Liver (tissue), 9 donors: ENCODE results near the gene HSD11B1L. TPM values are rescaled to one million over a fixed set of nuclear protein-coding genes. Genes with fewer than 3 reads are reported as not detected.

ENCODE experiments used
- DNase-seq: peaks from one replicate; pipeline ENCODE4 v3.0.0-alpha.2; 2017; ENCODE audit warnings: low spot score
- H3K27ac ChIP-seq, 2 donors: one replicate each; pipeline ENCODE4 v1.7.0; 2013; ENCODE audit warnings: inconsistent platforms in 2 of 2, low read length in 2 of 2, control low read depth in 1 of 2, low read depth in 1 of 2, mild to moderate bottlenecking in 1 of 2
- H3K27me3 ChIP-seq, 4 donors: one replicate each; pipeline versions ENCODE4 v1.6.1 to v1.7.0; 2013; ENCODE audit warnings: low read length in 3 of 4, inconsistent platforms in 1 of 4, mild to moderate bottlenecking in 1 of 4, moderate library complexity in 1 of 4; ENCODE audit not compliant: control insufficient read depth in 4 of 4, insufficient read depth in 4 of 4
- H3K36me3 ChIP-seq, 4 donors: one replicate each; pipeline versions ENCODE4 v1.6.1 to v1.7.0; 2013; ENCODE audit warnings: low read length in 3 of 4, mild to moderate bottlenecking in 3 of 4, low read depth in 1 of 4, moderate library complexity in 1 of 4; ENCODE audit not compliant: control insufficient read depth in 4 of 4, insufficient read depth in 3 of 4
- H3K4me1 ChIP-seq, 4 donors: one replicate each; pipeline versions ENCODE4 v1.6.1 to v1.7.0; 2013; ENCODE audit warnings: low read length in 3 of 4, mild to moderate bottlenecking in 3 of 4, moderate library complexity in 1 of 4; ENCODE audit not compliant: control insufficient read depth in 4 of 4, insufficient read depth in 4 of 4
- H3K4me3 ChIP-seq, 3 donors: one replicate each; pipeline versions ENCODE4 v1.6.1 to v1.7.0; 2013; ENCODE audit warnings: low read length in 3 of 3, control low read depth in 1 of 3, low read depth in 1 of 3, mild to moderate bottlenecking in 1 of 3
- H3K9ac ChIP-seq, 2 donors: one replicate each; pipeline ENCODE4 v1.7.0; 2013; ENCODE audit warnings: low read length in 2 of 2, mild to moderate bottlenecking in 2 of 2, moderate library complexity in 2 of 2, control low read depth in 1 of 2, low read depth in 1 of 2
- H3K9me3 ChIP-seq, 4 donors: one replicate each; pipeline versions ENCODE4 v1.6.1 to v1.7.0; 2013; ENCODE audit warnings: low read length in 3 of 4; ENCODE audit not compliant: control insufficient read depth in 4 of 4
- EGR1 ChIP-seq, 2 donors: IDR thresholded peaks; 2 replicates each; pipeline ENCODE4 v1.6.1; 2016 to 2018; ENCODE audit warnings: antibody characterized with exemption in 2 of 2, low read depth in 2 of 2
- FOXA1 ChIP-seq: IDR thresholded peaks from 2 replicates; pipeline ENCODE4 v1.6.1; 2016; ENCODE audit warnings: antibody characterized with exemption
- FOXA2 ChIP-seq: IDR thresholded peaks from 2 replicates; pipeline ENCODE4 v1.6.1; 2016; ENCODE audit warnings: antibody characterized with exemption
- GABPA ChIP-seq, 2 donors: IDR thresholded peaks in 1 of 2; conservative IDR thresholded peaks in 1 of 2; 2 replicates each; pipeline ENCODE4 v1.6.1; 2016; ENCODE audit warnings: antibody characterized with exemption in 2 of 2, mild to moderate bottlenecking in 1 of 2, moderate library complexity in 1 of 2
- HNF4A ChIP-seq, 2 donors: conservative IDR thresholded peaks; 2 replicates each; pipeline ENCODE4 v1.6.1; 2016; ENCODE audit warnings: antibody characterized with exemption in 2 of 2, mild to moderate bottlenecking in 2 of 2
- HNF4G ChIP-seq: IDR thresholded peaks from 2 replicates; pipeline ENCODE4 v1.6.1; 2016; ENCODE audit warnings: antibody characterized with exemption
- JUND ChIP-seq, 2 donors: IDR thresholded peaks; 2 replicates each; pipeline ENCODE4 v1.6.1; 2016; ENCODE audit warnings: antibody characterized with exemption in 2 of 2
- NR2F2 ChIP-seq: IDR thresholded peaks from 2 replicates; pipeline ENCODE4 v1.6.1; 2016; ENCODE audit warnings: antibody characterized with exemption
- RAD21 ChIP-seq, 2 donors: IDR thresholded peaks; 2 replicates each; pipeline ENCODE4 v1.6.1; 2016; ENCODE audit warnings: antibody characterized with exemption in 2 of 2, mild to moderate bottlenecking in 2 of 2
- REST ChIP-seq: IDR thresholded peaks from 2 replicates; pipeline ENCODE4 v1.6.1; 2016; ENCODE audit warnings: antibody characterized with exemption, mild to moderate bottlenecking
- RXRA ChIP-seq, 2 donors: IDR thresholded peaks; 2 replicates each; pipeline ENCODE4 v1.6.1; 2017 to 2018; ENCODE audit warnings: antibody characterized with exemption in 2 of 2, mild to moderate bottlenecking in 1 of 2
- SP1 ChIP-seq: IDR thresholded peaks from 2 replicates; pipeline ENCODE4 v1.6.1; 2018; ENCODE audit warnings: antibody characterized with exemption, mild to moderate bottlenecking
- TAF1 ChIP-seq: conservative IDR thresholded peaks from 2 replicates; pipeline ENCODE4 v1.6.1; 2016; ENCODE audit warnings: antibody characterized with exemption, mild to moderate bottlenecking
- YY1 ChIP-seq: IDR thresholded peaks from 2 replicates; pipeline ENCODE4 v1.6.1; 2016; ENCODE audit warnings: antibody characterized with exemption, mild to moderate bottlenecking
- WGBS: extraction: QIAGEN DNeasy Blood & Tissue Kit; methylation state at CpG from one replicate; pipeline ENCODE4 v1.1.7; 2013; 5-methylcytosine and 5-hydroxymethylcytosine counted together
- polyA plus RNA-seq, 2 donors: library from polyadenylated mRNA; stranded (reverse) in 1 of 2; unstranded in 1 of 2; fragments of 200-250 nt in 1 of 2; fragments of >200 nt in 1 of 2; fragmentation: Nextera tagmentation in 1 of 2; extraction: Ambion mirVana in 1 of 2; gene quantifications; one replicate each; pipeline versions ENCODE4 v1.2.1 to v1.2.3, GENCODE V29; 2013 to 2015
- total RNA-seq, 2 donors: library from RNA; depleted of rRNA; stranded (reverse); fragments of >200 nt; gene quantifications; one replicate each; pipeline ENCODE4 v1.2.3, GENCODE V29; 2014
- TF ChIP-seq, protein P1 (sequence below): fragments of 150-350 bp; IDR thresholded peaks from 2 replicates; pipeline ENCODE4 v1.5.1; 2017; ENCODE audit warnings: improper control_type of control experiment, low read depth, low read length; ENCODE audit not compliant: missing input control
- TF ChIP-seq, protein P2 (sequence below): IDR thresholded peaks from 2 replicates; pipeline ENCODE4 v1.6.1; 2016; ENCODE audit warnings: antibody characterized with exemption
- donor health status: healthy.
- donor health status: healthy.
- donor health status: healthy.
- donor health status: healthy.
- donor health status: healthy.

The HSD11B1L gene
- total and polyA plus RNA-seq, 4 donors = 1.3 to 2.5 (median 1.9) TPM

DNA sequence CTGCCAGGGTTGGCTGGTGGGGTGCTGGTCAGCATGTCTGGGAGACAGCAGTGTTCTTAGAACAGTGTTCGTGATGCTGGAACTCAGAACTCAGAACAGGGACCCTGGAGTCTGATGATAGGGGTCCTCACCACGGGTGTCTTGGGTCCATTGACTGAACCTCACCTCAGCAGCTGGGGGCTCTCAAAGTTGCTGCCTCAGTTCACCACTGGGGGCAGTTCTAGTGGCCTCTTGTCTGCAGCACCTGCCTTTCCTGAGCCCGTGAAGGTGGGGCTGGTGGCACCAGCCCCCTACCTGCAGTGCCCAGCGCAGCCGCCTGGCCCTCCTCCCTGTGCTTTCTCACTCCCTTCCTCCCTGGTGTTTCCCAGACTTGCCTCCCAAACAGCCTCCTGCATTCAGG lies 29.5 kb upstream of the HSD11B1L start (continued):
- TF ChIP-seq REST (no peak), TAF1 (no peak), FOXA1 (no peak), HNF4A (conservative IDR thresholded peaks at IDR 0.05) (no peak), HNF4G (no peak), EGR1 (IDR thresholded peaks at IDR 0.05; ENCODE audit: low read depth in 2 of 2) (no peak), SP1 (no peak)

DNA sequence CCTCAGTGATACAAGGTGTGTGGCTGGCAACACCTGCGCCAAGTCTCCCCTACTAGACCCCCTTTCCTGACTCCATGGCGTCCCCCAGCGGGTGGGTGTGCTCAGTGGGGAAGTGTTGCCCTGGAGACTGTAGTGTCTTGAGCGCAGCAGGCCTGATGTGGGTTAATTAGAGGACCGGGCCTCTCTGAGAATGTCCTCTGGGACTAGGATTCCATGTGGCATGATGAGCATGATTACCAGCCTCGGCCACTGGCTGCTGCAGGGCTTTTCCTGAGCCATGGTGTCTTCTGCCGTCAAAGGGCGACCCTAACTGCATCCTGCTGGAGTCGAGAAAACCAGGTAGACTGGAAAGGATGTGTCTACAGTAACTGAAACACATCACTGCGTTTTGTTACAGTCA lies 28.6 kb upstream of the HSD11B1L start:
- H3K27me3 ChIP-seq = no peaks in the 10 kb centered on the region
- peaks cover 1 to 13% (median 10%) of the 10 kb centered on the region in 4 donors for H3K4me1 ChIP-seq
- H3K9ac ChIP-seq = no peak overlapping the region
- no peaks in the 10 kb centered on the region for H3K9me3 ChIP-seq
- peaks cover 18 to 62% (median 54%) of the 10 kb centered on the region in 4 donors for H3K36me3 ChIP-seq
- WGBS = 95% methylated on average over 10 of the region's 10 CpGs
- TF ChIP-seq SP1 = no peak
- no peak for TF ChIP-seq HNF4G
- TF ChIP-seq EGR1 (IDR thresholded peaks at IDR 0.05; ENCODE audit: low read depth in 2 of 2) = no peak
- no peak for TF ChIP-seq YY1
- TF ChIP-seq, protein P1, sequence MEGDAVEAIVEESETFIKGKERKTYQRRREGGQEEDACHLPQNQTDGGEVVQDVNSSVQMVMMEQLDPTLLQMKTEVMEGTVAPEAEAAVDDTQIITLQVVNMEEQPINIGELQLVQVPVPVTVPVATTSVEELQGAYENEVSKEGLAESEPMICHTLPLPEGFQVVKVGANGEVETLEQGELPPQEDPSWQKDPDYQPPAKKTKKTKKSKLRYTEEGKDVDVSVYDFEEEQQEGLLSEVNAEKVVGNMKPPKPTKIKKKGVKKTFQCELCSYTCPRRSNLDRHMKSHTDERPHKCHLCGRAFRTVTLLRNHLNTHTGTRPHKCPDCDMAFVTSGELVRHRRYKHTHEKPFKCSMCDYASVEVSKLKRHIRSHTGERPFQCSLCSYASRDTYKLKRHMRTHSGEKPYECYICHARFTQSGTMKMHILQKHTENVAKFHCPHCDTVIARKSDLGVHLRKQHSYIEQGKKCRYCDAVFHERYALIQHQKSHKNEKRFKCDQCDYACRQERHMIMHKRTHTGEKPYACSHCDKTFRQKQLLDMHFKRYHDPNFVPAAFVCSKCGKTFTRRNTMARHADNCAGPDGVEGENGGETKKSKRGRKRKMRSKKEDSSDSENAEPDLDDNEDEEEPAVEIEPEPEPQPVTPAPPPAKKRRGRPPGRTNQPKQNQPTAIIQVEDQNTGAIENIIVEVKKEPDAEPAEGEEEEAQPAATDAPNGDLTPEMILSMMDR = no peak
- TF ChIP-seq NR2F2 = no peak
- no peak for TF ChIP-seq RAD21 (IDR thresholded peaks at IDR 0.05)
- TF ChIP-seq JUND (IDR thresholded peaks at IDR 0.05) = no peak
- no peak for TF ChIP-seq FOXA2
- TF ChIP-seq GABPA (IDR thresholded peaks at IDR 0.05 in 1 of 2, conservative IDR thresholded peaks at IDR 0.05 in 1 of 2) = no peak
- TF ChIP-seq TAF1 = no peak
- no peak for DNase-seq
- H3K4me3 ChIP-seq = no peak overlapping the region
- no peak overlapping the region for H3K27ac ChIP-seq

DNA sequence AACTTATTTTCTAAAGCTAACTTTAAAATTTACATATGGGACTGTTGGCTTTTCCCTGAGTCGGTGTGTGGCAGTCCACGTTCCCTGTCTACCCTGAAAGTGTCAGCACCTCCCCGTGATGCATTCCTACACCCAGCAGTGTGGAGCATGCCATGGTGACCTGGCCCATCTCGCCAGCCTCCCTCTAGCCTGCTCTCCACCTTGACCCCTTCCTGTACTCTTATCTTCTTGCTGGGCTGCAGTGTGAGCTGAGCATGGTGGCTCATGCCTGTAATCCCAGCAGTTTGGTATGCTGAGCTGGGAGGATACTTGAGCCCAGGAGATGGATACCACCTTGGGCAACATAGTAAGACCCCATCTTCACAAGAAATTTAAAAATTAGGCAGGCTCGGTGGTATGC lies 25.9 kb upstream of the HSD11B1L start:
- Histone ChIP-seq H3K4me3 (no peak overlapping the region), H3K36me3 (peaks cover 21 to 76% (median 59%) of the 10 kb centered on the region in 4 donors), H3K27me3 (no peaks in the 10 kb centered on the region), H3K4me1 (no peaks in the 10 kb centered on the region), H3K9me3 (no peaks in the 10 kb centered on the region), H3K27ac (no peak overlapping the region), H3K9ac (no peak overlapping the region)
- no peak for TF ChIP-seq RXRA (IDR thresholded peaks at IDR 0.05)
- no peak for TF ChIP-seq RAD21 (IDR thresholded peaks at IDR 0.05)
- TF ChIP-seq FOXA1 = no peak
- TF ChIP-seq, protein P2, sequence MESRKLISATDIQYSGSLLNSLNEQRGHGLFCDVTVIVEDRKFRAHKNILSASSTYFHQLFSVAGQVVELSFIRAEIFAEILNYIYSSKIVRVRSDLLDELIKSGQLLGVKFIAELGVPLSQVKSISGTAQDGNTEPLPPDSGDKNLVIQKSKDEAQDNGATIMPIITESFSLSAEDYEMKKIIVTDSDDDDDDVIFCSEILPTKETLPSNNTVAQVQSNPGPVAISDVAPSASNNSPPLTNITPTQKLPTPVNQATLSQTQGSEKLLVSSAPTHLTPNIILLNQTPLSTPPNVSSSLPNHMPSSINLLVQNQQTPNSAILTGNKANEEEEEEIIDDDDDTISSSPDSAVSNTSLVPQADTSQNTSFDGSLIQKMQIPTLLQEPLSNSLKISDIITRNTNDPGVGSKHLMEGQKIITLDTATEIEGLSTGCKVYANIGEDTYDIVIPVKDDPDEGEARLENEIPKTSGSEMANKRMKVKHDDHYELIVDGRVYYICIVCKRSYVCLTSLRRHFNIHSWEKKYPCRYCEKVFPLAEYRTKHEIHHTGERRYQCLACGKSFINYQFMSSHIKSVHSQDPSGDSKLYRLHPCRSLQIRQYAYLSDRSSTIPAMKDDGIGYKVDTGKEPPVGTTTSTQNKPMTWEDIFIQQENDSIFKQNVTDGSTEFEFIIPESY = no peak
- TF ChIP-seq HNF4A (conservative IDR thresholded peaks at IDR 0.05) = no peak
- no peak for TF ChIP-seq SP1
- TF ChIP-seq REST = no peak
- TF ChIP-seq, protein P1 = no peak
- WGBS = 96% methylated on average over 5 of the region's 5 CpGs
- no peak for DNase-seq
